ENCODE data around the gene GPBAR1.
"Not testable (repeated sequence)": the region's sequence is repeated elsewhere in the genome, so short reads cannot be mapped to it uniquely, and the experiment has no call there.

Gene GPBAR1

DNA sequence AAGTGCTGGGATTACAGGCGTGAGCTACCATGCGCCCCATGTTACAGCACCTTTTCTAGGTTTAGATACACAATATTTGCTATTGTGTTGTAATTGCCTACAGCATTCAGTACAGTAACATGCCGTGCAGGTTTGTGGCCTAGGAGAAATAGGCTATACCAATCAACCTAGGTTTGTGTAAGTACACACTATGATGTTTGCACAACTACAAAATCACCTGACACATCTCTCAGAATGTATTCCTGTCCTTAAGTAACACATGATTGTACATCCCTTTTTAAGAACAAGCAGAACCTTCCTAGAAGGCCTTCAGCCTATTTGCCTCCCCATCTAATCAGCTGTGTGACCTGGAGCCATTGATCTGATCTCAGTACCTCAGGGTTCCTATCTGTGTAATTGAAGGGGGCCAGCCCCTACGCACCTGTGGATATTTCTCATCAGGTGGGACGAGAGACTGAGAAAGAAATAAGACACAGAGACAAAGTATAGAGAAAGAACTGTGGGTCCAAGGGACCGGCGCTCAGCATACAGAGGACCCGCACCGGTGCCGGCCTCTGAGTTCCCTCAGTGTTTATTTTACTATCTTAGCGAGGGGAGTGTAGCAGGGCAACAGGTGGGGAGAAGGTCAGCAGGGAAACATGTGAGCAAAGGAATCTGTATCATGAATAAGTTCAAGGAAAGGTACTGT, 50.2 kb downstream of the GPBAR1 start:
- DNase-seq (ENCODE audit: low read depth) = no peak

DNA sequence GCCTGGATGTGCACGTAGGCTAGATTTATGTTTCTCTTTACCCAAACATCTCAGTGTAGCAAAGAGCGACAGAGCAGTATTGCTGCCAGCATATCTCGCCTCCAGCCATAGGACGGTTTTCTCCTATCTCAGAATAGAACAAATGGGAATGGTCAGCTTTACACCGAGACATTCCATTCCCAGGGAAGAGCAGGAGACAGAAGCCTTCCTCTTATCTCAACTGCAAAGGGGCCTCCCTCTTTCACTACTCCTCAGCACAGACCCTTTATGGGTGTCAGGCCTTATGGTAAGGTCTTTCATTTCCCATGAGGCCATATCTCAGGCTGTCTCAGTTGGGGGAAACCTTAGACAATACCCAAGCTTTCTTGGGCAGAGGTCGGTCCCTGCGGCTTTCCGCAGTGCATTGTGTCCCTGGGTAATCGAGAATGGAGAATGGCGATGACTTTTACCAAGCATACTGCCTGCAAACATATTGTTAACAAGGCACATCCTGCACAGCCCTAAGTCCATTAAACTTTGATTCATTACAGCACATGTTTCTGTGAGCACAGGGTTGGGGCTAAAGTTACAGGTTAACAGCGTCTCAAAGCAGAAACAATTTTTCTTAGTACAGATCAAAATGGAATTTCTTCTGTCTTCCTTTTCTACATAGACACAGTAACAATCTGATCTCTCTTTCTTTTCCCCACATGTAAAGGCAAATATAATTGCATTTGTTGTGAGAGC, 50.9 kb downstream of the GPBAR1 start:
- not testable (repeated sequence) for DNase-seq (ENCODE audit: low read depth)

DNA sequence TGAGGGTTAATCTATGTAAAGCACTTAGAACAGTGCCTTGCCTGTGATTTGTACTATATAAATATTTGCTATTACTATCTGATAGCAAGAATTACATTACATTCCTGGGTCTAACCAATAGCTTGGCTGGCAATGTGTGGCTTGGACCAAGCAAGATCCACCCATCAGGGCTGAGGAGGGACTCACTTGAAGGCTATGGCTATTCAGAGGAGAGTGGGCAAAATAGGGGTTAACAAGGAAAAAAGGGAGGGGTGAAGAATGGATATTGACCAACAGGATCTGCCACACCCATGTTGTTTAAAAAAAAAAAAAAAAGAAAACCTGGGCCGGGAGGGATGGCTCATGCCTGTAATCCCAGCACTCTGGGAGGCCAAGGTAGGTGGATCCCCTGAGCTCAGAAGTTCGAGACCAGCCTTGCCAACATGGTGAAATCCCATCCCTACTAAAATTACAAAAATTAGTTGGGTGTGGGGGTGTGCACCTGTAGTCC, 51.5 kb downstream of the GPBAR1 start:
- DNase-seq (ENCODE audit: low read depth) = no peak

GRCh38 chr2:218313356-218313755, 52.5 kb downstream of the GPBAR1 start:
- DNase-seq (ENCODE audit: low read depth) = no peak

All from ELR (cell line).